Neural cell (in vitro differentiated cells): ENCODE data around the gene ATAD3C.

Experiments used
- CTCF ChIP-seq: fragments of 450-650 bp; IDR thresholded peaks from 2 replicates; pipeline ENCODE4 v1.5.1; 2014; ENCODE audit warnings: antibody characterized with exemption, mild to moderate bottlenecking, moderate library complexity; ENCODE audit not compliant: poor library complexity, severe bottlenecking
- EZH2 ChIP-seq: fragments of 200-600, 300-800 bp; shearing (Covaris generic), sonication (generic); IDR thresholded peaks from 2 replicates; pipeline ENCODE4 v1.6.1; 2014; ENCODE audit warnings: antibody characterized with exemption, low read length, borderline replicate concordance, mild to moderate bottlenecking; ENCODE audit not compliant: insufficient read depth, poor library complexity, severe bottlenecking
- POLR2AphosphoS5 ChIP-seq: IDR thresholded peaks from 2 replicates; pipeline ENCODE4 v1.6.1; 2012
- RAD21 ChIP-seq: fragments of 450-650 bp; conservative IDR thresholded peaks from 2 replicates; pipeline ENCODE4 v1.6.1; 2014; ENCODE audit warnings: antibody characterized with exemption, mild to moderate bottlenecking, moderate library complexity
- TAF1 ChIP-seq: IDR thresholded peaks from 2 replicates; pipeline ENCODE4 v1.6.1; 2012; ENCODE audit warnings: low read depth

- TF ChIP-seq CTCF (no peak), RAD21 (no peak), TAF1 (no peak), EZH2 (no peak), POLR2AphosphoS5 (no peak)
Measured at GRCh38 chr1:1477206-1477605, 27.7 kb downstream of the ATAD3C start.
